ENCODE results near the gene SMAD4. TPM values are rescaled to one million over a fixed set of nuclear protein-coding genes. Genes with fewer than 3 reads are reported as not detected.
A peak's percentile ranks its signal among the peaks of the same experiment; 100 is the strongest.

The SMAD4 gene
- total and polyA plus RNA-seq, 2 of the 8 experiments (the other 6 are each of a cell fraction or from before 2014, with no cell fraction given), result 86.5 to 139 TPM

DNA sequence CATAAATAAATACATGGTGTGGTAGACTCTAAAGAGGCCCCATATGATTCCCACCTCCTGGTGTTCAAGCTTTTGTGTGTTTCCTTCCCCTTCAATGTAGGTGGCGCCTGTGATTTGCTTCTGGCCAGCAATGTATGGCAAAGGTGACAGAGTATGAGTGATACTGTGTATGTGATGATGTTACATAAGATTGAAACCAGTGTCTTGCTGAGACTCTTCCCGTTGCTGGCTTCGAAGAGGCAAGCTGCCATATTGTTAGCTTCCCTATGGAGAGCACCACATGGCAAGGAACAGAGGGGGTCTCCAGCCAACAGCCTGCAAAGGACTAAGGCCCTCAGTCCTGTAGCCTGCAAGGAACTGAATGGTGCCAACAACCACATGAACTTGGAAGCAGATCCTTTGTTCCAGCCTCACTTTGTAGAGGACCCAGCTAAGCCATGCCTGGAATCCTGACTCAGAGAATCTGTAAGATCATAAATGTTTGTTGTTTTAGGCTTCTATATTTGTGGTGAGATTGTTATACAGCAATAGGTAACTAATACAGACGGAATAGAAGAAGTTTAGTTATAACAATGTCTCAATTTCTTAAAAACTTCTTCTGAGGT is 1.7 kb upstream of the SMAD4 start:
- H3K9me3 ChIP-seq (ENCODE audit: insufficient read depth in 2 of 2, low read depth in 1 of 2, low read length in 1 of 2), result peaks cover 0 to under 1% of the 10 kb centered on the region in 2 experiments; a peak in 2 of 4 replicates
- 0 out of 2 replicates have a peak, but pooled peaks cover 2% of the 10 kb centered on the region for H3K79me1 ChIP-seq (ENCODE audit: low read depth, low read length)
- H2BK12ac ChIP-seq (ENCODE audit: low read depth, low read length), result peak overlapping the region; percentile 56; the same call in 1 of the 2 replicates
- no peak overlapping the region for H4K91ac ChIP-seq (replicated peaks; ENCODE audit: insufficient read length, low read length)
- H2BK20ac ChIP-seq (ENCODE audit: low read length), result no peak overlapping the region
- no peak overlapping the region for H4K8ac ChIP-seq (ENCODE audit: extremely low read depth, insufficient read depth, low read length)
- no peak overlapping the region for H3K23ac ChIP-seq (ENCODE audit: insufficient read length)
- peaks cover 12% of the 10 kb centered on the region for H3K23me2 ChIP-seq (ENCODE audit: low read depth, low read length)
- H3K18ac ChIP-seq (ENCODE audit: extremely low read depth, low read length), result no peak overlapping the region
- H3K4me2 ChIP-seq (ENCODE audit: insufficient read depth in 1 of 2, low read depth in 2 of 2, low read length in 2 of 2), result peak overlapping the region; percentile 84 to 98
- peaks cover 3% of the 10 kb centered on the region in 2 experiments for H4K20me1 ChIP-seq (replicated peaks in 1 of 2; ENCODE audit: control insufficient read depth in 1 of 2, insufficient read depth in 2 of 2, low read length in 2 of 2)
- H4K5ac ChIP-seq (ENCODE audit: insufficient read length, low read depth, low read length), result no peak overlapping the region
- no peak overlapping the region for H2BK15ac ChIP-seq (ENCODE audit: low read length)
- H3K4me3 ChIP-seq (ENCODE audit: extremely low read depth in 1 of 4, insufficient read depth in 2 of 4, low read depth in 3 of 4, low read length in 4 of 4), result peak overlapping the region in 3 of 4 experiments; percentile 11 to 82 (median 12); a peak in 2 of 8 replicates
- H3K4me1 ChIP-seq (replicated peaks in 1 of 4; ENCODE audit: control insufficient read depth in 3 of 4, insufficient read depth in 4 of 4, low read length in 3 of 4), result peaks cover 4 to 9% (median 6%) of the 10 kb centered on the region in 4 experiments; a peak in 4 of 7 replicates
- H3K27me3 ChIP-seq (replicated peaks in 1 of 4; ENCODE audit: control insufficient read depth in 3 of 4, extremely low read depth in 1 of 4, insufficient read depth in 3 of 4, low read length in 3 of 4), result no peaks in the 10 kb centered on the region
- H3K56ac ChIP-seq (replicated peaks; ENCODE audit: insufficient read length, low read depth, low read length), result no peak overlapping the region
- DNase-seq (ENCODE audit: low read depth in 1 of 2, low spot score in 2 of 2), result no peak
- no peak overlapping the region; the same call in 1 of the 2 replicates for H2AK5ac ChIP-seq (ENCODE audit: low read depth, low read length)
- CTCF ChIA-PET (ENCODE audit: partially characterized antibody), result interaction anchor here (0.6 to 1.2 kb wide), 4 partner anchors 8 to 208 kb away, joined by 3 to 4 read pairs (median 4); no protein-coding TSS in a partner anchor
- no peak overlapping the region for H2BK120ac ChIP-seq (replicated peaks; ENCODE audit: low read depth, low read length)
- no peak for FAIRE-seq
- no peak overlapping the region for H2AFZ ChIP-seq (ENCODE audit: low read length)
- H3K14ac ChIP-seq (ENCODE audit: insufficient read length), result no peak overlapping the region
- H3K36me3 ChIP-seq (ENCODE audit: control insufficient read depth in 2 of 4, insufficient read depth in 4 of 4, low read length in 3 of 4), result peaks cover 0 to 9% (median 1%) of the 10 kb centered on the region in 4 experiments; a peak in 2 of 8 replicates
- no peak overlapping the region for H3K9ac ChIP-seq (replicated peaks in 1 of 4; ENCODE audit: extremely low read depth in 1 of 4, low read depth in 3 of 4, low read length in 3 of 4)
- POLR2A ChIA-PET (ENCODE audit: partially characterized antibody), result interaction anchor here (1.0 to 3.4 kb wide), 6 partner anchors 8 to 168 kb away, joined by 3 to 18 read pairs (median 4); no protein-coding TSS in a partner anchor
- 48% methylated on average over 4 of the region's 4 CpGs; no CpG with 5 or more reads in 1 of the 2 experiments for WGBS, 2 experiments (ENCODE audit: extremely low coverage in 1 of 2, insufficient coverage in 1 of 2, insufficient read length in 1 of 2, insufficient replicate concordance in 2 of 2, low coverage in 1 of 2, low lambda C conversion rate in 2 of 2, missing lambda C conversion rate in 1 of 2)
- peak overlapping the region; percentile 11 for H3K4ac ChIP-seq (replicated peaks; ENCODE audit: insufficient read length, low read depth, low read length)
- H2BK5ac ChIP-seq (ENCODE audit: low read depth, low read length), result no peak overlapping the region
- H3K27ac ChIP-seq (ENCODE audit: low read depth, low read length), result no peak overlapping the region
- H3K79me2 ChIP-seq (ENCODE audit: control insufficient read depth in 1 of 2, insufficient read depth in 2 of 2, low read length in 2 of 2), result peaks cover 7 to 35% of the 10 kb centered on the region in 2 experiments
- TF ChIP-seq, protein P1, sequence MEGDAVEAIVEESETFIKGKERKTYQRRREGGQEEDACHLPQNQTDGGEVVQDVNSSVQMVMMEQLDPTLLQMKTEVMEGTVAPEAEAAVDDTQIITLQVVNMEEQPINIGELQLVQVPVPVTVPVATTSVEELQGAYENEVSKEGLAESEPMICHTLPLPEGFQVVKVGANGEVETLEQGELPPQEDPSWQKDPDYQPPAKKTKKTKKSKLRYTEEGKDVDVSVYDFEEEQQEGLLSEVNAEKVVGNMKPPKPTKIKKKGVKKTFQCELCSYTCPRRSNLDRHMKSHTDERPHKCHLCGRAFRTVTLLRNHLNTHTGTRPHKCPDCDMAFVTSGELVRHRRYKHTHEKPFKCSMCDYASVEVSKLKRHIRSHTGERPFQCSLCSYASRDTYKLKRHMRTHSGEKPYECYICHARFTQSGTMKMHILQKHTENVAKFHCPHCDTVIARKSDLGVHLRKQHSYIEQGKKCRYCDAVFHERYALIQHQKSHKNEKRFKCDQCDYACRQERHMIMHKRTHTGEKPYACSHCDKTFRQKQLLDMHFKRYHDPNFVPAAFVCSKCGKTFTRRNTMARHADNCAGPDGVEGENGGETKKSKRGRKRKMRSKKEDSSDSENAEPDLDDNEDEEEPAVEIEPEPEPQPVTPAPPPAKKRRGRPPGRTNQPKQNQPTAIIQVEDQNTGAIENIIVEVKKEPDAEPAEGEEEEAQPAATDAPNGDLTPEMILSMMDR (IDR thresholded peaks at IDR 0.05; ENCODE audit: control extremely low read depth in 1 of 3, insufficient read depth in 1 of 3, low read depth in 1 of 3, low read length in 3 of 3), result peak in 1 of 3 experiments; percentile 9; a peak in 1 of 4 replicates
- TF ChIP-seq RAD21 (IDR thresholded peaks at IDR 0.05 in 1 of 2, conservative IDR thresholded peaks at IDR 0.05 in 1 of 2; ENCODE audit: low read depth in 2 of 2, low read length in 2 of 2) (peak in 1 of 2 experiments; percentile 19; a peak in 1 of 4 replicates), JUN (IDR thresholded peaks at IDR 0.05; ENCODE audit: low read depth, low read length) (no peak), TAF1 (IDR thresholded peaks at IDR 0.05; ENCODE audit: low read depth, low read length) (no peak), TCF12 (IDR thresholded peaks at IDR 0.05; ENCODE audit: low read depth, low read length) (no peak), EP300 (IDR thresholded peaks at IDR 0.05; ENCODE audit: borderline replicate concordance in 1 of 2, low read depth in 2 of 2, low read length in 2 of 2) (no peak), POLR2A (IDR thresholded peaks at IDR 0.05; ENCODE audit: control extremely low read depth in 1 of 2, low read depth in 2 of 2, low read length in 2 of 2) (peak in 1 of 2 experiments; percentile 42; a peak in 2 of 3 replicates)
- TF ChIP-seq, protein P2, sequence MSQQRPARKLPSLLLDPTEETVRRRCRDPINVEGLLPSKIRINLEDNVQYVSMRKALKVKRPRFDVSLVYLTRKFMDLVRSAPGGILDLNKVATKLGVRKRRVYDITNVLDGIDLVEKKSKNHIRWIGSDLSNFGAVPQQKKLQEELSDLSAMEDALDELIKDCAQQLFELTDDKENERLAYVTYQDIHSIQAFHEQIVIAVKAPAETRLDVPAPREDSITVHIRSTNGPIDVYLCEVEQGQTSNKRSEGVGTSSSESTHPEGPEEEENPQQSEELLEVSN (IDR thresholded peaks at IDR 0.05), result peak; percentile 77

All from H1 (cell line).